ENCODE results near the gene PNCK.

DNA sequence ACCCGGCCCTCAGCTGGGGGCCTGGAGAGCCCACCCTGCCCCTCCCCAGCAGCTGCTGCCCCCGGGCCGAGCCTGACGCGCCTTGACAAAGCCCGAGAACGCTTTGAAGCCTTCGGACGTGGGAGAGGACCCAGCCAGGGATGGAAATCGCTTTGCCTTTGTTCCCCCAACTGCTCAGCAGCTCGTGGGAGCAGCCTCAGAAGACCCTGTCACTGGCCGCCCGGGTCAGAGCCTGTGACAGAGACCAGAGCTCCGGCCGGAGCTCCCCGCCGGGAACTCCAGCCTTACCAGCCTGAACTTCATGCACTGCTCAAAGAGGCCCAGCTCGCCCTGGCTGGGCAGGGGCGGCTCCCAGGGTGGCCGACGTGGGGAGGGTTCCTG lies 11.5 kb upstream of the PNCK start:
- TF ChIP-seq ELF4 (IDR thresholded peaks at IDR 0.05) (no peak), LEF1 (IDR thresholded peaks at IDR 0.05; ENCODE audit: borderline replicate concordance) (no peak), TARDBP (IDR thresholded peaks at IDR 0.05) (no peak), CTBP1 (IDR thresholded peaks at IDR 0.05; ENCODE audit: borderline replicate concordance) (no peak), ARNT (IDR thresholded peaks at IDR 0.05) (no peak), BHLHE40 (IDR thresholded peaks at IDR 0.05; ENCODE audit: borderline replicate concordance) (no peak), SUZ12 (IDR thresholded peaks at IDR 0.05) (no peak), NFRKB (IDR thresholded peaks at IDR 0.05) (no peak), SP1 (IDR thresholded peaks at IDR 0.05) (no peak), L3MBTL2 (conservative IDR thresholded peaks at IDR 0.05) (no peak), FOXM1 (IDR thresholded peaks at IDR 0.05; ENCODE audit: borderline replicate concordance) (no peak), FOXK2 (IDR thresholded peaks at IDR 0.05) (no peak), FOXA1 (IDR thresholded peaks at IDR 0.05) (no peak), HDGF (IDR thresholded peaks at IDR 0.05; ENCODE audit: borderline replicate concordance) (no peak)
